Nephron progenitor cell (in vitro differentiated cells): ENCODE measurements around the gene FOXC2.
A peak's percentile ranks its signal among the peaks of the same experiment; 100 is the strongest.

Source experiments
- DNase-seq: peaks from one replicate; pipeline ENCODE4 v3.0.0; 2021
- H3K27ac Mint-ChIP-seq: 2 replicates; pipeline ENCODE4 v1.8.0; 2021; ENCODE audit warnings: mild to moderate bottlenecking, moderate library complexity, mixed read lengths
- H3K27me3 Mint-ChIP-seq: 2 replicates; pipeline ENCODE4 v1.8.0; 2021; ENCODE audit warnings: mild to moderate bottlenecking, low read depth, mixed read lengths; ENCODE audit not compliant: poor library complexity
- H3K36me3 Mint-ChIP-seq: 2 replicates; pipeline ENCODE4 v1.8.0; 2021; ENCODE audit warnings: low read depth, mixed read lengths
- H3K4me1 Mint-ChIP-seq: 2 replicates; pipeline ENCODE4 v1.8.0; 2021; ENCODE audit warnings: mixed read lengths
- H3K4me3 Mint-ChIP-seq: 2 replicates; pipeline ENCODE4 v1.8.0; 2021; ENCODE audit warnings: mild to moderate bottlenecking, moderate library complexity, mixed read lengths
- H3K9me3 Mint-ChIP-seq: 2 replicates; pipeline ENCODE4 v1.8.0; 2021; ENCODE audit warnings: mild to moderate bottlenecking, moderate library complexity, mixed read lengths
- TF ChIP-seq, protein P1 (sequence below): fragments of 200-600 bp; sonication (generic); IDR thresholded peaks from 2 replicates; pipeline ENCODE4 v1.5.0; 2021; ENCODE audit warnings: antibody characterized with exemption

The FOXC2 gene

GRCh38 chr16:86595983-86596605 is 29.5 kb downstream of the FOXC2 start:
- no peak for DNase-seq
- H3K4me1 Mint-ChIP-seq, result peaks cover 53% of the 10 kb centered on the region
- TF ChIP-seq, protein P1, sequence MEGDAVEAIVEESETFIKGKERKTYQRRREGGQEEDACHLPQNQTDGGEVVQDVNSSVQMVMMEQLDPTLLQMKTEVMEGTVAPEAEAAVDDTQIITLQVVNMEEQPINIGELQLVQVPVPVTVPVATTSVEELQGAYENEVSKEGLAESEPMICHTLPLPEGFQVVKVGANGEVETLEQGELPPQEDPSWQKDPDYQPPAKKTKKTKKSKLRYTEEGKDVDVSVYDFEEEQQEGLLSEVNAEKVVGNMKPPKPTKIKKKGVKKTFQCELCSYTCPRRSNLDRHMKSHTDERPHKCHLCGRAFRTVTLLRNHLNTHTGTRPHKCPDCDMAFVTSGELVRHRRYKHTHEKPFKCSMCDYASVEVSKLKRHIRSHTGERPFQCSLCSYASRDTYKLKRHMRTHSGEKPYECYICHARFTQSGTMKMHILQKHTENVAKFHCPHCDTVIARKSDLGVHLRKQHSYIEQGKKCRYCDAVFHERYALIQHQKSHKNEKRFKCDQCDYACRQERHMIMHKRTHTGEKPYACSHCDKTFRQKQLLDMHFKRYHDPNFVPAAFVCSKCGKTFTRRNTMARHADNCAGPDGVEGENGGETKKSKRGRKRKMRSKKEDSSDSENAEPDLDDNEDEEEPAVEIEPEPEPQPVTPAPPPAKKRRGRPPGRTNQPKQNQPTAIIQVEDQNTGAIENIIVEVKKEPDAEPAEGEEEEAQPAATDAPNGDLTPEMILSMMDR, result no peak
- peaks cover 12% of the 10 kb centered on the region for H3K27me3 Mint-ChIP-seq
- peaks cover 4% of the 10 kb centered on the region for H3K36me3 Mint-ChIP-seq
- H3K9me3 Mint-ChIP-seq, result no peaks in the 10 kb centered on the region
- no peak overlapping the region for H3K4me3 Mint-ChIP-seq
- H3K27ac Mint-ChIP-seq, result no peak overlapping the region

DNA sequence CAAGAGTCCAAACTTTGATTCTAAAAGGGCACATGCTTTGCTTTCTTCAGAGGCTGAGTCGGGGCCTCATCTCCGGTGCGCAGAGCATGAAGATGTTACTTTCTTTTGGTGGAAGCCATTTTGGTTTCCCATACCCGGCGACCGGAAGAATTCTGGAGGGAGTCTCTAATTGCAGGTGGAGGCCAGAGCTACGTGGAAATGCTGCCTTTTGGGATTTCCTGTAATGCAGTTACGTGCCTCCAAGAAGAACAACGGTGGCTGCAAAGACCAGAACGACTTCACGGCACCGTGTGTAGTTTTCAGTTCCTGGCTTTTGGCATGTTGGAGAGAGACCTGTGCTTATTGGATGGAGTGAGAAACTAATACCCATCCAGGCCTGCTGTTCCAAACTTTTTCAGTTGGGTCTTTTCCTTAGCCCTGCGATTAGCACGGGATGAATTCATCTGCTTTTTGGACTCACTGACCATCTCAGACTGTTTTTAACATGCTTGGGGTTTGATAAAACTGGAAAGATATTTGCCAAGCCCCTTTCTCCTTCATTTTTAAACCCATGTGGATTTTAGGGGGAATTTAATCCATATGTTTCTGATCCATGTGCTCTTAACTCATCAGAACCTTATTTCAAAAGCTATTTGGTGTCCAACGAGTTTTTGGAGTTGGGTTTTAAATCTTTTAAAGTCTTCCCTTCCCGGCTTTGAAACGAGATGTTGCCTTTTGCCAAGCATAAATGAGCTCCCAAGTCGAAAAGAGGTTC is 30.7 kb downstream of the FOXC2 start:
- no peak overlapping the region for H3K27ac Mint-ChIP-seq
- no peaks in the 10 kb centered on the region for H3K9me3 Mint-ChIP-seq
- DNase-seq, result no peak
- H3K4me3 Mint-ChIP-seq, result no peak overlapping the region
- TF ChIP-seq, protein P1, result no peak
- peaks cover 12% of the 10 kb centered on the region for H3K27me3 Mint-ChIP-seq
- H3K4me1 Mint-ChIP-seq, result peaks cover 58% of the 10 kb centered on the region
- H3K36me3 Mint-ChIP-seq, result no peaks in the 10 kb centered on the region

GRCh38 chr16:86597880-86598606 is 31.4 kb downstream of the FOXC2 start:
- Mint-ChIP-seq H3K9me3 (no peaks in the 10 kb centered on the region), H3K4me1 (peaks cover 56% of the 10 kb centered on the region), H3K36me3 (no peaks in the 10 kb centered on the region), H3K27ac (no peak overlapping the region), H3K4me3 (no peak overlapping the region), H3K27me3 (peaks cover 12% of the 10 kb centered on the region)
- TF ChIP-seq, protein P1, result no peak
- no peak for DNase-seq

DNA sequence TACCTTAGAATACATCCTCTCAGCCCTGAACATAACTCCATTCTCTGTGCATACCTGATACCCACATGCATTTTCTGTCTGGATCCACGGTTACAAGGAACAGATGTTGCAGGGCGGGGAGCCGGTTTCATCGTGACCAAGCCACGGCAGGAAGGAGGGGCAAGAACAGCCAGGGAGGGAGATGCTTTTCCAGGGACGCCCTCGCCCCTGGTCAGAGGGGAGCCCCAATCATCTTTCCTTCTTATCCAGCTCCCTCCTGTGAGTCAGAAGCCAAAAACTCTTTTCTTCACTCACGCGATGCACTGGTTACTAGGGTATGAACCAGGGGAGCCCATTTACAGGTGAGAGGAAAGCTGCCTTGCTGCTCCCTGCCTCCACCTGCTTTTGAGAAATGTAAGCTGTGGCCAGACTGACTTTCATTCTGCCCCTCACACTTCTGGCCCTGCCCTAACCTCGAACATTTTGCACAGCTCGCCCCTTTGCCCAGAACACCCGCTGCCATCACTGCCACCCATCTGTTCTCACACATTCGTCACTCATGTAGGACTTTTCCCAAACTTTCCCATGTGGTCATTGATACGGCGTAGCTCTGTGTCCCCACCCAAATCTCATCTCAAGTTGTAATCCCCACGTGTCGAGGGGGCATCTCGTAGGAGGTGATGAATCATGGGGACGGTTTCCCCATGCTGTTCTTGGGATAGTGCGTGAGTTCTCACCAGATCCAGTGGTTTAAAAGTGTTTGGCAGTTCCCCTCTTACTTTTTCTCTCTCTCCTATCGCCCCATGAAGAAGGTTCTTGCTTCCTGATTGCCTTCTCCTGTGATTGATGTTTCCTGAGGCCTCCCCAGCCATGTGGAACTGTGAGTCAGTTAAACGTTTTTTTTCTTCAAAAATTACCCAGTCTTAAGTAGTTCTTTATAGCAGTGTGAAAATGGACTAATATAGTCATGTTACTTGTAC is 32.3 kb downstream of the FOXC2 start:
- H3K4me3 Mint-ChIP-seq, result no peak overlapping the region
- peaks cover 48% of the 10 kb centered on the region for H3K4me1 Mint-ChIP-seq
- peak overlapping the region; percentile 1 for H3K27ac Mint-ChIP-seq
- TF ChIP-seq, protein P1, result no peak
- no peak for DNase-seq
- no peaks in the 10 kb centered on the region for H3K36me3 Mint-ChIP-seq
- peaks cover 12% of the 10 kb centered on the region for H3K27me3 Mint-ChIP-seq
- H3K9me3 Mint-ChIP-seq, result peaks cover under 1% of the 10 kb centered on the region

- Mint-ChIP-seq H3K4me3 (no peak overlapping the region), H3K4me1 (peaks cover 23% of the 10 kb centered on the region), H3K36me3 (peaks cover 7% of the 10 kb centered on the region), H3K27me3 (peaks cover 7% of the 10 kb centered on the region), H3K27ac (no peak overlapping the region), H3K9me3 (peaks cover 13% of the 10 kb centered on the region)
- TF ChIP-seq, protein P1, result no peak
- no peak for DNase-seq
These were observed 34.7 kb downstream of the FOXC2 start for GRCh38 chr16:86601356-86601755.
